ENCODE data around the gene PCSK7.

The PCSK7 gene

GRCh38 chr11:117199916-117200812 lies 31.7 kb downstream of the PCSK7 start:
- no peak for TF ChIP-seq CTCF (IDR thresholded peaks at IDR 0.05; ENCODE audit: low read depth, low read length, missing control alignments)
- peak overlapping the region; percentile 36 for H3K4me3 ChIP-seq (replicated peaks; ENCODE audit: low read depth, low read length)

GRCh38 chr11:117199053-117199915 lies 32.6 kb downstream of the PCSK7 start, which contains the start of gene TAGLN:
TSS of gene TAGLN (plus strand) at chr11:117199370. CDS start at chr11:117203014, 3,644 bp downstream.
- H3K4me3 ChIP-seq (replicated peaks; ENCODE audit: low read depth, low read length) = peak within 1 kb of the TSS; percentile 36
- no peak for TF ChIP-seq CTCF (IDR thresholded peaks at IDR 0.05; ENCODE audit: low read depth, low read length, missing control alignments)
- no peak for DNase-seq (ENCODE audit: extremely low read depth, low read depth)

More at GRCh38 chr11:117199916-117200812, 31.7 kb downstream of the PCSK7 start:
- DNase-seq (ENCODE audit: extremely low read depth, low read depth) = no peak

GRCh38 chr11:117198613-117199012 lies 33.3 kb downstream of the PCSK7 start:
- no peak for DNase-seq (ENCODE audit: extremely low read depth, low read depth)
- peak overlapping the region; percentile 36 for H3K4me3 ChIP-seq (replicated peaks; ENCODE audit: low read depth, low read length)
- no peak for TF ChIP-seq CTCF (IDR thresholded peaks at IDR 0.05; ENCODE audit: low read depth, low read length, missing control alignments)

GRCh38 chr11:117197516-117198456 lies 34.1 kb downstream of the PCSK7 start:
- TF ChIP-seq CTCF (IDR thresholded peaks at IDR 0.05; ENCODE audit: low read depth, low read length, missing control alignments) = peak; percentile 56
- H3K4me3 ChIP-seq (replicated peaks; ENCODE audit: low read depth, low read length) = peak overlapping the region; percentile 36; the same call in 1 of the 2 replicates
- DNase-seq (ENCODE audit: extremely low read depth, low read depth) = no peak

- no peak overlapping the region for H3K4me3 ChIP-seq (replicated peaks; ENCODE audit: low read depth, low read length)
- TF ChIP-seq CTCF (IDR thresholded peaks at IDR 0.05; ENCODE audit: low read depth, low read length, missing control alignments) = no peak
- DNase-seq (ENCODE audit: extremely low read depth, low read depth) = no peak
These were observed 34.9 kb downstream of the PCSK7 start for GRCh38 chr11:117197006-117197405.

- H3K4me3 ChIP-seq (replicated peaks; ENCODE audit: low read depth, low read length) = no peak overlapping the region
- DNase-seq (ENCODE audit: extremely low read depth, low read depth) = no peak
- no peak for TF ChIP-seq CTCF (IDR thresholded peaks at IDR 0.05; ENCODE audit: low read depth, low read length, missing control alignments)
These were observed 36.1 kb downstream of the PCSK7 start for GRCh38 chr11:117195761-117196160.
